Tibial nerve (tissue), 4 donors: ENCODE results near the gene C14orf93. TPM values are rescaled to one million over a fixed set of nuclear protein-coding genes. Genes with fewer than 3 reads are reported as not detected.

Source experiments
- DNase-seq, 2 donors: peaks; one replicate each; pipeline ENCODE4 v3.0.0-alpha.2; 2019; ENCODE audit warnings: low spot score in 2 of 2
- H3K27ac ChIP-seq, 4 donors: fragments of 200-600 bp; sonication (generic) in 3 of 4; one replicate each; pipeline ENCODE4 v1.5.1; 2017 to 2019; ENCODE audit warnings: mild to moderate bottlenecking in 1 of 4
- H3K27me3 ChIP-seq, 2 donors: fragments of 200-600 bp; sonication (generic) in 1 of 2; one replicate each; pipeline versions ENCODE4 v1.5.1 to v1.6.0; 2017 to 2019
- H3K36me3 ChIP-seq, 3 donors: fragments of 200-600 bp; sonication (generic); one replicate each; pipeline ENCODE4 v1.5.1; 2018 to 2019
- H3K4me1 ChIP-seq, 4 donors: fragments of 200-600 bp; sonication (generic) in 3 of 4; one replicate each; pipeline ENCODE4 v1.5.1; 2017 to 2019
- H3K4me3 ChIP-seq, 4 donors: fragments of 200-600 bp; sonication (generic) in 3 of 4; one replicate each; pipeline ENCODE4 v1.5.1; 2017 to 2019; ENCODE audit warnings: mild to moderate bottlenecking in 1 of 4, moderate library complexity in 1 of 4
- H3K9me3 ChIP-seq, 4 donors: fragments of 200-600 bp; sonication (generic) in 3 of 4; one replicate each; pipeline ENCODE4 v1.5.1; 2017 to 2019
- CTCF ChIP-seq, 5 experiments: fragments of 200-600 bp in 3 of 5; fragments of 450-650 bp in 2 of 5; sonication (generic) in 3 of 5; IDR thresholded peaks; one replicate each; pipeline ENCODE4 v1.5.1; 2016 to 2019; ENCODE audit warnings: antibody characterized with exemption in 5 of 5, mild to moderate bottlenecking in 3 of 5, moderate library complexity in 2 of 5
- EP300 ChIP-seq, 2 donors: sonication (generic); formaldehyde crosslinking; IDR thresholded peaks; one replicate each; pipeline ENCODE4 v1.6.1; 2017; ENCODE audit warnings: antibody characterized with exemption in 2 of 2, mild to moderate bottlenecking in 1 of 2
- POLR2A ChIP-seq, 2 donors: fragments of 450-650 bp; IDR thresholded peaks; one replicate each; pipeline ENCODE4 v1.6.1; 2017; ENCODE audit warnings: antibody characterized with exemption in 2 of 2, mild to moderate bottlenecking in 2 of 2, moderate library complexity in 2 of 2
- WGBS, 2 donors: methylation state at CpG; one replicate each; pipeline ENCODE4 v1.1.5; 2018; 5-methylcytosine and 5-hydroxymethylcytosine counted together
- total RNA-seq, 4 donors: library from RNA; depleted of rRNA; stranded (reverse); fragments of >200 nt; gene quantifications; one replicate each; pipeline ENCODE4 v1.1.0, GENCODE V29; 2016

C14orf93 gene
- total RNA-seq, 4 donors from 2014 or later: 8.4 to 18.6 (median 9.5) TPM

GRCh38 chr14:23013054-23013748, 3.3 kb upstream of the C14orf93 start:
- Histone ChIP-seq H3K36me3 (no peaks in the 10 kb centered on the region), H3K27ac (no peak overlapping the region), H3K4me3 (no peak overlapping the region), H3K4me1 (peaks cover 0 to 18% (median 0%) of the 10 kb centered on the region in 4 donors), H3K9me3 (no peaks in the 10 kb centered on the region), H3K27me3 (no peaks in the 10 kb centered on the region)
- 77 to 84% methylated on average over 6 of the region's 6 CpGs for WGBS, 2 donors
- no peak for DNase-seq
- no peak for TF ChIP-seq CTCF (IDR thresholded peaks at IDR 0.05)
- no peak for TF ChIP-seq EP300 (IDR thresholded peaks at IDR 0.05)
- no peak for TF ChIP-seq POLR2A (IDR thresholded peaks at IDR 0.05)

- no peaks in the 10 kb centered on the region for H3K36me3 ChIP-seq
- peak overlapping the region; percentile 33 to 64 (median 42) for H3K4me3 ChIP-seq
- peak overlapping the region; percentile 73 to 92 (median 86) for H3K27ac ChIP-seq
- 17 to 22% methylated on average over 8 of the region's 8 CpGs for WGBS, 2 donors
- TF ChIP-seq POLR2A (IDR thresholded peaks at IDR 0.05) (no peak), EP300 (IDR thresholded peaks at IDR 0.05) (no peak), CTCF (IDR thresholded peaks at IDR 0.05) (no peak)
- H3K9me3 ChIP-seq: no peaks in the 10 kb centered on the region
- no peaks in the 10 kb centered on the region for H3K27me3 ChIP-seq
- DNase-seq: no peak
- peaks cover 0 to 34% (median 5%) of the 10 kb centered on the region in 4 donors for H3K4me1 ChIP-seq
These were observed 432 bp downstream of the C14orf93 start for GRCh38 chr14:23009483-23009938.

- no peak for TF ChIP-seq CTCF (IDR thresholded peaks at IDR 0.05)
- Histone ChIP-seq H3K4me3 (no peak overlapping the region), H3K27me3 (no peaks in the 10 kb centered on the region), H3K4me1 (peaks cover 0 to 34% (median 5%) of the 10 kb centered on the region in 4 donors), H3K36me3 (no peaks in the 10 kb centered on the region), H3K27ac (peak overlapping the region in 1 of 4 donors; percentile 92), H3K9me3 (no peaks in the 10 kb centered on the region)
- 9 to 15% methylated on average over 3 of the region's 3 CpGs for whole genome bisulfite sequencing, 2 donors
- no peak for DNase-seq
These were observed 1.1 kb downstream of the C14orf93 start for GRCh38 chr14:23008831-23009230.

- H3K36me3 ChIP-seq: no peaks in the 10 kb centered on the region
- peak; percentile 91 to 95 for DNase-seq
- TF ChIP-seq CTCF (IDR thresholded peaks at IDR 0.05) (peak in 2 of 5 experiments; percentile 34 to 58), EP300 (IDR thresholded peaks at IDR 0.05) (peak; percentile 64 to 97), POLR2A (IDR thresholded peaks at IDR 0.05) (peak; percentile 81 to 94)
- H3K9me3 ChIP-seq: no peaks in the 10 kb centered on the region
- peak overlapping the region; percentile 91 to 97 (median 96) for H3K27ac ChIP-seq
- WGBS, 2 donors: 1% methylated on average over 44 to 51 of the region's 62 CpGs
- no peaks in the 10 kb centered on the region for H3K27me3 ChIP-seq
- peaks cover 0 to 34% (median 5%) of the 10 kb centered on the region in 4 donors for H3K4me1 ChIP-seq
- H3K4me3 ChIP-seq: peak overlapping the region; percentile 78 to 90 (median 88)
These were observed 3.2 kb downstream of the C14orf93 start for GRCh38 chr14:23006544-23007419.

- H3K27me3 ChIP-seq: no peaks in the 10 kb centered on the region
- H3K36me3 ChIP-seq: no peaks in the 10 kb centered on the region
- H3K27ac ChIP-seq: peak overlapping the region; percentile 91 to 97 (median 96)
- H3K9me3 ChIP-seq: no peaks in the 10 kb centered on the region
- peaks cover 0 to 34% (median 5%) of the 10 kb centered on the region in 4 donors for H3K4me1 ChIP-seq
- TF ChIP-seq CTCF (IDR thresholded peaks at IDR 0.05): no peak
- TF ChIP-seq POLR2A (IDR thresholded peaks at IDR 0.05): no peak
- TF ChIP-seq EP300 (IDR thresholded peaks at IDR 0.05): no peak
- no peak for DNase-seq
- H3K4me3 ChIP-seq: peak overlapping the region; percentile 78 to 90 (median 88)
- WGBS, 2 donors: 44 to 60% methylated on average over 5 of the region's 5 CpGs
These were observed 3.8 kb downstream of the C14orf93 start for GRCh38 chr14:23006188-23006534.
